Pancreas (tissue), 10 donors: ENCODE data around the gene PRKCA. TPM values are rescaled to one million over a fixed set of nuclear protein-coding genes. Genes with fewer than 3 reads are reported as not detected.
"Not testable (repeated sequence)": the region's sequence is repeated elsewhere in the genome, so short reads cannot be mapped to it uniquely, and the experiment has no call there.

Experiments
- ATAC-seq, 4 donors: fragments of 200-7000 bp; cut with Tn5 transposase; one replicate each; pipeline versions ENCODE4 v1.8.0 to v1.9.1; 2020; ENCODE audit warnings: mild to moderate bottlenecking in 4 of 4, moderate library complexity in 4 of 4
- DNase-seq, 6 donors: peaks; one replicate each; pipeline ENCODE4 v3.0.0-alpha.2; 2020
- FAIRE-seq: peaks from 2 replicates; lab custom pipeline; 2012; peaks lifted over from hg19 to GRCh38; lab: Jason Lieb, UNC
- H3K27ac ChIP-seq, 4 donors: fragments of 200-600 bp; sonication (generic); 1 replicate in 3 of 4; 2 replicates in 1 of 4; pipeline versions ENCODE4 v1.5.0 to v1.8.0; 2020
- H3K27me3 ChIP-seq, 4 donors: fragments of 200-600 bp; one replicate each; pipeline ENCODE4 v1.8.0; 2021
- H3K36me3 ChIP-seq, 3 donors: fragments of 200-600 bp; sonication (generic) in 1 of 3; one replicate each; pipeline versions ENCODE4 v1.5.0 to v1.8.0; 2020 to 2021
- H3K4me1 ChIP-seq, 3 donors: fragments of 200-600 bp; one replicate each; pipeline ENCODE4 v1.8.0; 2021
- H3K4me3 ChIP-seq, 4 donors: fragments of 200-600 bp; sonication (generic) in 2 of 4; one replicate each; pipeline versions ENCODE4 v1.5.0 to v1.8.0; 2020 to 2021
- H3K9me3 ChIP-seq, 4 donors: fragments of 200-600 bp; one replicate each; pipeline ENCODE4 v1.8.0; 2021
- WGBS, 2 donors: extraction: QIAGEN DNeasy Blood & Tissue Kit; methylation state at CpG; one replicate each; pipeline ENCODE4 v1.1.7; 2013; 5-methylcytosine and 5-hydroxymethylcytosine counted together
- intact Hi-C, 3 donors: fragments of 100-400 bp; cut with DNase I; formaldehyde crosslinking; loops; one replicate each; pipeline versions ENCODE4 v1.11.1 to v1.14.2; 2022
- polyA plus RNA-seq, 2 donors: library from polyadenylated mRNA; stranded (reverse); fragments of 200-250 nt; gene quantifications; one replicate each; pipeline ENCODE4 v1.2.3, GENCODE V29; 2013
- total RNA-seq, 6 donors: library from RNA; stranded (reverse); fragmentation: NEBNext Ultra II Directional in 4 of 6; extraction: Animal tissue kit (Norgen Biotek cat#: 25700) in 4 of 6; gene quantifications; one replicate each; pipeline versions ENCODE4 v1.2.1 to v1.2.4, GENCODE V29; 2021 to 2023
- TF ChIP-seq, protein P1 (sequence below), 4 donors: fragments of 200-600 bp; sonication (generic) in 3 of 4; IDR thresholded peaks; one replicate each; pipeline versions ENCODE4 v1.5.0 to v1.8.0; 2021; ENCODE audit warnings: antibody characterized with exemption in 4 of 4
- donor health status: healthy with polysubstance abuse.
- donor health status: DM: no; HTN: no; CAD: no; lungs with moderate emphysema.
- donor health status: DM: no; HTN: no; CAD: no.
- donor health status: control.
- donor health status: control.
- donor health status: Bipolar disorder and iron deficiency.
- donor health status: DM: yes; HTN: yes; CAD: no.
- donor health status: DM: no; HTN: no; CAD: no.
- donor health status: DM: no; HTN: no; CAD: no.
- donor health status: DM: yes; HTN: yes; CAD: no.

The PRKCA gene
- total and polyA plus RNA-seq, 8 donors, result 3.5 to 22.3 (median 10.2) TPM

DNA sequence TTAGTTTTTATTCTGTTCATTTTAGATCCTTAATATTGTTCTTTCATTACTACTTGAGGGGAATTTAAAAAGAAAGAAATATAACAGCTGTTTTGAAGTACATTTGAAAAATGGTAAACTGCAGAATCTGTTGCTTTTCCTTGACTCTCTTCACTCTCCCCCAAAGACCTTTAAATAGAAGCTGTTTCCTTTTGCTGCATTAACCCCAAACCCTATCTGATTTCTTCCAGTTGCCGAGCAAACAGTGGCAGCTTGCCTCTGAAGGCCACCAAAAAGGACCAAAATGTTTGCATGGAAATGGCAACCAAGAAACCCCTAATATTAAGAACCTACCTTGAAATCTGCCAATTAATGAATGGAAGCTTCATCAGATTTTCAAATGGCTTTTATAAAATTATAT is 37.1 kb downstream of the PRKCA start:
- TF ChIP-seq, protein P1, sequence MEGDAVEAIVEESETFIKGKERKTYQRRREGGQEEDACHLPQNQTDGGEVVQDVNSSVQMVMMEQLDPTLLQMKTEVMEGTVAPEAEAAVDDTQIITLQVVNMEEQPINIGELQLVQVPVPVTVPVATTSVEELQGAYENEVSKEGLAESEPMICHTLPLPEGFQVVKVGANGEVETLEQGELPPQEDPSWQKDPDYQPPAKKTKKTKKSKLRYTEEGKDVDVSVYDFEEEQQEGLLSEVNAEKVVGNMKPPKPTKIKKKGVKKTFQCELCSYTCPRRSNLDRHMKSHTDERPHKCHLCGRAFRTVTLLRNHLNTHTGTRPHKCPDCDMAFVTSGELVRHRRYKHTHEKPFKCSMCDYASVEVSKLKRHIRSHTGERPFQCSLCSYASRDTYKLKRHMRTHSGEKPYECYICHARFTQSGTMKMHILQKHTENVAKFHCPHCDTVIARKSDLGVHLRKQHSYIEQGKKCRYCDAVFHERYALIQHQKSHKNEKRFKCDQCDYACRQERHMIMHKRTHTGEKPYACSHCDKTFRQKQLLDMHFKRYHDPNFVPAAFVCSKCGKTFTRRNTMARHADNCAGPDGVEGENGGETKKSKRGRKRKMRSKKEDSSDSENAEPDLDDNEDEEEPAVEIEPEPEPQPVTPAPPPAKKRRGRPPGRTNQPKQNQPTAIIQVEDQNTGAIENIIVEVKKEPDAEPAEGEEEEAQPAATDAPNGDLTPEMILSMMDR (IDR thresholded peaks at IDR 0.05), result no peak
- Histone ChIP-seq H3K4me1 (peaks cover 22 to 32% (median 25%) of the 10 kb centered on the region in 3 donors), H3K9me3 (no peaks in the 10 kb centered on the region), H3K27me3 (no peaks in the 10 kb centered on the region), H3K4me3 (no peak overlapping the region), H3K36me3 (no peaks in the 10 kb centered on the region), H3K27ac (no peak overlapping the region)
- ATAC-seq, result peak in 2 of 4 donors; percentile 43 to 56
- no peak for DNase-seq
- WGBS, 2 donors, result 12 to 13% methylated on average over 1 of the region's 1 CpG
- intact Hi-C loops, result no loop called here
- no peak for FAIRE-seq

DNA sequence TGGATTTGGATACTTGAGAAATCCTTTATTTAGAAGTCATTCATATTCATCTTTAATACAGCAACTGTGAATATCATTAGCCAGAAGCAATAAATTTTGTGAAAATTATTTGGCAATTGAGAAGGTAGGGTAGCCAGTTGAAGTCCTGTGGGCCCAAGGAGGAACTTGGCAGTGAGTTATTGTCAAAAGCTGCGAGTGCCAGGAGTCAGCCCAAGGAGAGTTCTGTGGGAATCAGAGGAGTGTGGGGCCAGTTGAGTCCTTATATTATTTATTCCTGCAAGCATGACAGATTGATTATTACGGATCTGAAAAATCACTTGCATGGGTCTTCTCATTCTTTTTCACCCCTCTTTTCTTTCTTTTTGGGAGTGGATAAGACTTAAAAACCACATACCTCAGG is 38.3 kb downstream of the PRKCA start:
- TF ChIP-seq, protein P1 (IDR thresholded peaks at IDR 0.05), result no peak
- WGBS, 2 donors, result 13 to 18% methylated on average over 2 of the region's 2 CpGs
- intact Hi-C loops, result no loop called here
- FAIRE-seq, result no peak
- peak overlapping the region in 3 of 4 donors; percentile 23 to 63 (median 56) for H3K27ac ChIP-seq
- H3K36me3 ChIP-seq, result no peaks in the 10 kb centered on the region
- peak; percentile 60 to 78 (median 70) for ATAC-seq
- no peaks in the 10 kb centered on the region for H3K27me3 ChIP-seq
- H3K4me3 ChIP-seq, result no peak overlapping the region
- H3K4me1 ChIP-seq, result peaks cover 22 to 32% (median 25%) of the 10 kb centered on the region in 3 donors
- peak in 1 of 6 donors; percentile 12 for DNase-seq
- no peaks in the 10 kb centered on the region for H3K9me3 ChIP-seq

DNA sequence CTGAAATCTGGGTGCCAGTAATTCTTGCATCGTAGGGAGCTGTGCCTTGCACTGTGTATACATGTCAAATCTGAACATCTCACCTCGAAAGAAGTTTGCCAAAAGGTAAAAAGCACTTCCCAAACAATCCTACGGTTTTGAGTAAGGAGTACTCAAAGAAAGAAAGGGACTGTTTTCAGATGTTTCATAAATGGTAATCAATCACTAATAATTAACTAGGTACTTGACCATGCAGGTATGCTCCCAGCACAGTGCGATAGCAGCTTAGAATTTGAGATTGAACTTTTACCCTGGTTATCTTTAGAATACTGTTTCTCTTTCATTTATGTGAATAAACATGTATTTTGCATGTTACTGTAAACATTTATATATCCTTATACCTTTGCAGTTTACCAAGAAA is 39.0 kb downstream of the PRKCA start:
- FAIRE-seq, result no peak
- no peaks in the 10 kb centered on the region for H3K27me3 ChIP-seq
- no peak overlapping the region for H3K4me3 ChIP-seq
- intact Hi-C loops, result no loop called here
- no peaks in the 10 kb centered on the region for H3K9me3 ChIP-seq
- DNase-seq, result no peak
- H3K4me1 ChIP-seq, result peaks cover 22 to 32% (median 25%) of the 10 kb centered on the region in 3 donors
- peak; percentile 61 to 85 (median 72) for ATAC-seq
- TF ChIP-seq, protein P1 (IDR thresholded peaks at IDR 0.05), result no peak
- no peaks in the 10 kb centered on the region for H3K36me3 ChIP-seq
- peak overlapping the region in 3 of 4 donors; percentile 23 to 63 (median 56) for H3K27ac ChIP-seq
- WGBS, 2 donors, result 7 to 11% methylated on average over 4 of the region's 4 CpGs

DNA sequence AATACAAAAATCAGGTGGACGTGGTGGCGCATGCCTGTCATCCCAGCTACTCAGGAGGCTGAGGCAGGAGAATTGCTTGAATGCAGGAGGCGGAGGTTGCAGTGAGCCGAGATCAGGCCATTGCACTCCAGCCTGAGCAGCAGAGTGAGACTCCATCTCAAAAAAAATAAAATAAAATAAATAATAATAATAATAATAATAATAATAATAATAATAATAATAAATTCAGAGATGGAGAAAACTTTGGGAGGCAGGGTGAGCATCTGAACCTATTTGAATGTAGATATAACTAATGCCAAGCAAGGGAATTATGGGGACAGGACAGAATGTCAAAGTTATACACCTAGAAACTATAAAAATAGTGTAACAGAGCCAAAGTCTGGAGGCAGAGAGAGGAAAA is 39.9 kb downstream of the PRKCA start:
- not testable (repeated sequence) for ATAC-seq, H3K27ac ChIP-seq, FAIRE-seq

DNA sequence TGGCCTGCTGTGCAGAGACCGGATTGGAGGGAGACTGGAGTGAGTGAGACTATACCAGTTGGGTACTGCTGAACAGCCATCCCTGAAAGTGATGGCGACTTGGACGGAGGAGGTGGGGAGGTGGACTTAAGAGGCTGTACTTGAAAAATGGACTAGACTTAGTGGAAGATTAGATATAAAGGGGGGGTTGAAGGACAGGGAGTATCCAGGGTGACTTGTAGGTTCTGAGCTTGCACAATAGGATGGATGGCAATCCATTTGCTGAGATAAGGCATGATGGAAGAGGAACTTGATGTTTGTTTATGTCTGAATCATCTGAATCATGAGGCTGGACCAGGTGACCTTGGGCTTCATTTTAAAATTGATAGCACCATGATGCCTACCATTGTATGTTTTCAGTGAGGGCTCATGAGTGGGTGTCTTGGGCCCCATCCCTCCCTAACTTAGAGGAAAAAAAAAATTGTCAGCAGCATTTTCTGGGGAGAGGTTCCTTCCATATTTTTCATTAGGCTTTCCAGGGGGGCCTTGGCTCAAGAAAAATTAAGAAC is 41.2 kb downstream of the PRKCA start:
- intact Hi-C loops, result no loop called here
- Histone ChIP-seq H3K27ac (no peak overlapping the region), H3K9me3 (no peaks in the 10 kb centered on the region), H3K4me1 (peaks cover 26 to 40% (median 31%) of the 10 kb centered on the region in 3 donors), H3K36me3 (no peaks in the 10 kb centered on the region), H3K27me3 (no peaks in the 10 kb centered on the region), H3K4me3 (no peak overlapping the region)
- DNase-seq (no peak), FAIRE-seq (no peak), ATAC-seq (no peak)
- WGBS, 2 donors, result 96 to 99% methylated on average over 3 of the region's 3 CpGs
- TF ChIP-seq, protein P1 (IDR thresholded peaks at IDR 0.05), result no peak

More for the DNA sequence above, 39.9 kb downstream of the PRKCA start:
- H3K27me3 ChIP-seq, H3K4me3 ChIP-seq, DNase-seq, intact Hi-C loops, H3K9me3 ChIP-seq, H3K36me3 ChIP-seq: not testable (repeated sequence)
- H3K4me1 ChIP-seq, result peaks cover 22 to 32% (median 25%) of the 10 kb centered on the region in 3 donors
- 94 to 97% methylated on average over 4 of the region's 4 CpGs for WGBS, 2 donors
